HG03571 (cell line): ENCODE data around the gene ZNF423.

Source experiments
- ATAC-seq: cut with Tn5 transposase; IDR thresholded peaks from one replicate; pipeline ENCODE4 v1.9.1; 2021; ENCODE audit not compliant: unreplicated experiment

ZNF423 gene

DNA sequence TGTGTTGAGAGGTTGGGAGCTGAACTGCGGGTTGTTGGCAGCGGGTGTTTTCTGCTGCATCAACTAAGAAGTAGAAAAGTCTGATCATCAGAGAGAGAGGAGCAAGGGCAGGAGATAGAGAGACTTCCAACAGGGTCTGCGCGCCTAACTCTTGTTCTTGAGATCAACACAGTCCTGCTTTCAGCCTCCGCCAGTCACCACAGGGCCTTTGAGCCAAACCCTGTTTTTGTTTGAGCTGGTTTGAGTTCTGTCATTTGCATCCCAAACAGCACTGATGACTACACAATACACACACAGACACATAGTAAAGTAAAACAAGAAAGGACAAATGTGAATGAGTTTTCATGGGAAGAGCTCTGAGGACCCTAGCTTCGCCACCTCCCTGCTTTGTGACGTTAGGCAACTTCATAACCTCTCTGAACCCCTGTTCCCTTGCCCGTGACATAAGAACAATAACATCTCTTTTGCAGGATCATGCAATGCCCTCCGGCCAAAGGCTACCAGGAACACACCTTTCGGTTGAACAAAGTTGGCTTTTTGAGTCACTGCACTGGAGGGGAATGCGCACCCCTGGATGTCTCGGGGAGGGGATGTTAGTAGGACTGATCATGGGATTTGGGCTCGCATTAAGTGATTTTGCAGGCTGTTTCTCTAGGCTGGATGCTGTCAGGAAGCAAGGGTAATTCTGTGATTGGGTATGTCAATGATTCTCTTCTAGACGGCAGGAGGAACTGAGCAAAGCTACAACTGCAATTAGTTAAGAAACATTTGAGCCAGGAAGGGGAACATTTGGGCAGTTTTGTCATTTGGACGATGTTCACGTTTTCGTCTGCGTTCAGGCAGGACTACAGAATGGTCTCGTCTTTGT lies 390.0 kb downstream of the ZNF423 start:
- no peak for ATAC-seq

DNA sequence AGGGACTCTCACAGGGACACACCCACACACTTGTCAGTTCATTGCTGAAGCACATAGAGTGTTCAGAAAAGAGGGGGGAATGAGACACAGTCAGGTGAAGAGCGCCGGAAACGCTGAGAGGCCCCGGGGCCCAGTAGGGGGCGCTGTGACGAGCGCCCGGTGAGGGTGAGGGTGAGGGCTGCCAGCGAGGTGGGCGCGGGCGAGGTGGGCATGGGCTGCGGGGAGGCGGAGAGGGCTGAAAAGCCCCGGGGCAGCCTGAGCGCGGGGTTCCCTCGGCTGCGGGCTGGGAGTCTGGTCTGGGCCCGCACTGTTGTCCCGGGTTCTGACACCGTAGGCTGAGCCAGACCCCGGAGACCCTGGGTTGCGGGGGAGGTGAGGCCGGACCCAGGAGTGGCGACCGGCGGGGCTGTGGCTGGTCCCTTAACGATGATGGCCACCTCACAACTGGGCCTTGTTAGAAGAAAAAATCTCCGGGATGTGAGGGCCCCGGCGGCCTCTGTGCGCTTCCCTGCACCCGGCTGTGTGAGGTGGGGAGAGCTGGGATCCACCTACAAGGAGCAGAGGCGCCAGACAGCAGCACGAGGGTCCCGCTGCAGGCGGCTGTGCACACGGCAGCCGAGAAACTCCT lies 390.9 kb downstream of the ZNF423 start:
- no peak for ATAC-seq

DNA sequence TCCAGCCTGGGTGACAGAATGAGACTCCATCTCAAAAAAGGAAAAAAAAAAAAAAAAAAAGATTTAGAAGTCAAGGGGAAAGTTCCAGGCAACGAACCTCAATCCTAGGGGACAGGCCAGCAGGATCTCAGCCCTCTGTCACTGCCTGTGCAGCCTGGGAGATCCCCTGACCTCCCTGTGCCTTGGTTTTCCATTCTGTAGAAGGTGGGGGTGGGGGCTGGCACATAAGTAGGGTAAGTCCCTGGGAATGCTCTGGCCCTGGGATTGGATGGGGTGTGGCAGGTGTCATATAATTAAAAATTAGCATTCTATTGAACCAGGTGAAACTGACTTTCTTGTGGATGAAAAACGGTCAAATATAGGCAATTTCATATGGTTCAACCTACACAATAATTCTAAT lies 391.8 kb downstream of the ZNF423 start:
- no peak for ATAC-seq

DNA sequence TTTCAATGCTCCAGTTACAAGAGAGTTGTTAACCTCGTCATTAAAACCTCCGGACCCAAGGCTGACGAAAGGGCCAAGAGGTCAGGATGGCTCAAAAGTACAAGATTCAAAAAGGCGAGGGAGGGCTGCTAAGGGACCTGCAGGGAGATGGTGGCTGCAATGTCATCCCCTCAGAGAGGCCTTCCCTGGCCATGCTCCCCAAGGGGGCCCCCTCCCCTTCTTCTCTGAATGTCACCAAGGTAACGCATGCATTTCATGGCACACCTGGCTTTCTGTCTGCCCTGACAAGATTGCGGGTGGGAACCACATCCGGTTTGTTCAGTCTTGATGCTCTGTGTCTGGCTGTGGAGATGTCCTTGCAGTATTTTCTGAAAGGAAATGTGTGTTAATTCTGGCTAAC lies 392.4 kb downstream of the ZNF423 start:
- ATAC-seq = no peak

DNA sequence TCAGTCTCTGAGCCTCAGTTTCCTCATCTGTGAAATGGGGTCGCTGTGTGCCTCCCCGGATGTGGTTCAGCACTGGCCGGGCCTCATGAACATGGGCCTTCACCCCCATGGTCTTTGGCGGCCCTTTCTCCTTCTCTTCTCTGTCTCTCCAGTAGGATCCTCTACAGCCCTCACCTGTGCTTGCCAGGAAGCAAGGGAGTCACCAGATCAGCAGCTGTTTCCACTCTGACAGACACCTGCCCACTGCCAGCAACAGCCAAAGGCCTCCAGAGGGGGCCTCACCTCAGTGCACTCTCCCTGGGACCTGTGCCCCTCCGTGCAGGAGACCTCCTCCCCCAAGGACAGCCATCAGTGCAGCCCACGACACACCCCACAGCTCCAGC lies 392.9 kb downstream of the ZNF423 start:
- no peak for ATAC-seq

DNA sequence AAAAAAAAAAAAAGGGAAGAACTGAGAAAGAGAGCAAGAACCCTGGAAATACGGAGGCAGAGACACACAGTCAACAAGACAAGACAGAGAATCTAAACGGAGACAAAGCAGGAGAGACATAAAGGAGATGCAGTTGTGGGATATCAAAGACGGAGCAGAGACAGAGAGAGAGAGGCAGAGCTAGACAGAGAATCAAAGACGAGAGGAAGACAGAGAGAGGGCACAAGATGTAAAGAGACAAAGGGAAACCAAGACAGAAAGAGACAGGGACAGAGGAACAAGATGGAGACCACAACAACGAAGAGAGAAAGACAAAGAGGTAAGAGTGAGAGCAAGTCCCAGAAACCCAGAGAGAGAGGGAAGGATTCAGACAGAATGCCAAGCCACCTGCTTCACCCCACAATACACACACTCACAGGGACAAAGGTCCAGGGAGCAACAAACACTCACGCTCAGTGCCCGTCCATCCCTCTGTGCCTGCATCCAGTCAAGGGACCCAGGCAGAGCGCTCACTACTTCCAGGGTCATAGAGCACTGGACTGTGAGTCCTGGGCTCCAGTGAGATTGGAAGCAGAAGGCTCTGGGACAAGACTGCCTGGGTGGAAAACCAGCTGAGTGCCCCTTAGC lies 393.4 kb downstream of the ZNF423 start:
- no peak for ATAC-seq

DNA sequence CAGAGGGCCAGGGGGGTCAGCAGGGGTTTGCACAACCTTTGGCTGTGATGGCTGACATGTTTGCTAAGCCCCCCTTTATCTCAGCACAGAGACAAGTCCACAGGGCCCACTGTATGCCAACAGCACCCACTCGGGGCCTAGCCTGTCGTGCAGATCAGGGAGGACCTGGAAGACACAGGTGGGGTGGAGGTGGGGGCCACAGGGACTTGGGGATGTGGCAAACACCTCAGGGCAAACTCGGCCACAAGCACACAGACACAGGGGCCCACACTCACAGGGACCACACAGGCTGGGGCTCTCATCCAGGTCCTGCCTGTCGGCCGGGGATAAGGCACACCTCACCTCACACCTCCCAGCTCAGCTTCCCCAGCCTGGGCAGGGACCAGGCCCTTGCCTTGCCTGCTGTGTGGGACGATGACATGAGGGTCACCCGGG lies 394.4 kb downstream of the ZNF423 start:
- no peak for ATAC-seq

DNA sequence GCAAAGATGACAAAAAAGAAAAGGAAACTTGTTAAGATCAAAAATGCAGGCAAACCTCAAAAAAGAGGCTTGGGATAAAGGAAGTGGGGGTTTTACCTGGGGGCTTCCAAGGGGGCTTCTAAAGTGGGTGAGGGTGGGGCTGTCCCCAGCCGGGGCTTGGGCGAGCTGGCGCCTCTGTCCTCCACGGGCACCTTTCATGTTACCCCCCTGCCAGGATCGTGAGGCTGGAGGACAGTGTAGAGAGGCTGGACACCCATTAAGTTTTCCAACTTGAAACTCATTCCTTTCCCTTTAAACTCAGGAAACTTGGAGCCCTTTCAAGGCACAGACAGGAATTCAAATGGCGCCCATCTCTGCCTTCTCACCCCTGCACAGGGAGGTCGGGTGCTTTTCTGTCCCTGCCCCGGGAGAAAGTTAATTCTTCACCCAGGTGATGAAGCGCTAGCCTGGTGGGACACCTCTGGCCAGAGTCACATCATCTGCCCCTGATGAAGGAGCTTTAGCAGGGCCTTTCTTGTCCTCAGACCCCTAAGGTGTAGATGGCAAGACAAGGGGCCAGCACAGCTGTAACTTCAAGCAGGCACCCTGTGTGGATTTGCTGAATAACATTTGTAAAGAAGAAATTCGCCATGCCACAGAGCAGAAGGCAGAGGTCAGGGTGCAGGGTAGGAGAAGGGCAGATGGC lies 395.0 kb downstream of the ZNF423 start:
- no peak for ATAC-seq

DNA sequence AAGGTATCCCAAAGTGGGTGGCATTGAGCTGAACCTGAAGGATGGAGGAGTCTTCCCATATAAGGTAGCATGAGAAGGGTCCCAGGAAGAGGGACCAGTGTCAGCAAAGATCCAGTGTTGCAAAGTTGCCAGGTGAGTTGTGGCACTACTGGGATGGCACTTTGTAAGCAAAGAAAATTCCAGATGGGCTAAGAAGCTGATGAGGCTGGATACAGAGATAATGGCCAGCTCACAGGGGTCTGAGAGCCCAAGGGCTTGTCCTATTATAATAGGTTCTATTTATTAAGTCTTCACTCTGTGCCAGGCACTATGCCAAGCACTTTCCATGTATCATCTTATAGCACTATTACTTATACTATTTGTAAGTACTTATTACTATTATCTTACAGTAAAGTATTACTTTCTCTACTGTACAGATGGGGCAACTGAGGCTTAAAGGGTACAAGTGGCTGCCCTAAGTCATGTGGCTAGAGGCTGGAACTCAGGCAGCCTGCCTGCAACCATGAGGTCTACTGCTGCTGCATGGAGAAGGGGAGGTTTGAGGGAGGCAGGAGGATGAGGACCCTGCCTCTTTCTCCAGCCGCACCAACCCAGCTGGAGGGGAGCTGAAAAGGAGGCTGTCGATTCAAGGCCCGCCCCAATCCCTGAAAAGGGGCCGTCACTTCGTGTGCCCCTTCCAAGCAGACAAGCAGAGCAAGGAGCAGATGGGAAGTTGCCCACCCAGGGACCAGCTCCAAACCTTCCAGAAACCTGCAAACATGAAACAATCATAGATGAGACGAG lies 395.8 kb downstream of the ZNF423 start:
- ATAC-seq = no peak

DNA sequence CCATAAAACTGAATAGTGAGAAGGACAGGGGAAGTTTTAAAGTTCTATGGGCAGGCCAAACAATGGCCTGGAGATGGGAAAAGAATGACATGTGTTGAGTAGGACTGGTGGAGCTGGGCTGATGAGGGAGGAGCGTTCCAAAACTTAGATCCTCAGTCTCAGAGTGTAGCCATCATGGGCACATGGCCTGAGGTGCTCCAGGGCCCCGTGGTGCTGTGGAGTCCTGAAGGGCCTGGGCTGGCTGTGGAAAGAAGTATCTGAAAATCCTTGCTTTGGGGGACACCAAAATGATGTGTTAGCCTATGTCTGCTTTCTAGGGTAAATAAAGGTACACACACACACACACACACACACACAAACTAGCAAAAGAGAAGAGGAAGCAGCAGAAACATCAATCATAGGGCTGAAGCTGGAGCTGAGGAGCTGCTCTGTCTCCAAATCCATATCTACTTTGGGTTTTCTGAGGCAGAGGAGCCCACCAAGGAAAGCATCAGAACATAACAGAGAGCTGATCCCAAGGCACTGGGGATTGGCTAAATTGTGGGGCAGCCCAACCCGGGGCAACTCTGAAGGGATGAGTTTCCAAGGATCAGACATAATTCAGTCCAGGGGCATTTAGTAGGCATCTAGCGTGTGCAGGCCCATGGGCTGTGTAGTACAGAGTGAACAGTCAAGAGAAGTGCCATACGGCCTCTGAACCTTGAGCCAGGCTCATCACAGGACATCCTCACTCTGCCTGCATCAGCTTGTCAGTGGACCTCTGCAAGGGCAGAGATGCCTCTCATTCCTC lies 397.1 kb downstream of the ZNF423 start:
- no peak for ATAC-seq

DNA sequence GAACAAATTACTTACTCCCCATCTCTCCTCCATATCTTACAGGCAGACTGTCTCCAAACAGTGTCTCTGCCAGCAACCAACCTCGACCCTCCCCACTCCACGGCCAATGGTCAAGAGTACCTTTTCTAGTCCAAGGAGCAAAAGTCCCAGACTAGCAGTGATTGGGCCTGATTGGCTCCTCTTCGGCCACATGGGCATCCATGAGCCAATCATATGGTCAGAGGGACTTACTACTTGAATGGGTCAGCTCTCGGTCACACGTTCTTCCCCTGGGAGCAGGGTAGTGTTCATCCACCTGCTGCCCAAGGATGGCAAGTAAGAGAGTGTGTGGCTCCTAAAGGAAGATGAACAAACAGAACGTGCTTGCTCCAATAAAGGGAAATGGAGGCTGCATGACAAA lies 397.7 kb downstream of the ZNF423 start:
- no peak for ATAC-seq

DNA sequence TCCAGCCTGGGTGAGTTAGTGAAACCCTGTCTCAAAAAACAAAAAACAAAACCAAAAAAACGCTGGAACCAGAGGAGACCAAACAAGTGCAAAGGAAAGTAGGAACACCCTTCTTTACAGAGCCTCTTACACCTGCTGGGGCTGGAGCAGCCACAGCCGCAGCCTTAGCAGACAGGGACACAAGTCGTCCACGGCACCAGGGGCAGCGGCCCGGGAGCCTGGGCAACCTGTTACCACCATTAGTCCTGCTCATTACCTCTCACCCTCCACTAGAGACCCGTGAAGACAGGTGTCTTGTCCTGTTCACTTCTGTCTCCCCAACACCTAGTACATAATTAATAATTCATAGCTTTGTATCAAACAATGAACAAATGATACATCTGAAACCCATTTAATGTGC lies 398.7 kb downstream of the ZNF423 start:
- no peak for ATAC-seq

DNA sequence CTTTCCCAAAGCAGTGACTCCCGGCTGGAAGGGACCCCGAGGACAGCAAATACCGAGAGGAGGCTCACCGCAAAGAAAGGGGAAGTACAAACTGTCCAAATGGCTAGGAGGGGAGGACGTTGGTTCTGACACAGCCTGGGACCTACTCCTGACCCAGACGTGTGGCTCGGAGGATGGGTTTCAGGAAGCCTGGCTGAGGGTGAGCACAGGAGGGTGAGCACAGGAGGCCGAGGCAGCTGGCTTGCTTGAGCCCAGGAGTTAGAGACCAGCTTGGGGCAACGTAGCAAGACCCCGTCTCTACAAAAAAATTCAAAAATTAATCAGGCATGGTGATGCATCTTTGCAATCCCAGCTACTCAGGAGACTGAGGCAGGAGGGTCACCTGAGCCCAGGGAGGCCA lies 399.1 kb downstream of the ZNF423 start:
- no peak for ATAC-seq

DNA sequence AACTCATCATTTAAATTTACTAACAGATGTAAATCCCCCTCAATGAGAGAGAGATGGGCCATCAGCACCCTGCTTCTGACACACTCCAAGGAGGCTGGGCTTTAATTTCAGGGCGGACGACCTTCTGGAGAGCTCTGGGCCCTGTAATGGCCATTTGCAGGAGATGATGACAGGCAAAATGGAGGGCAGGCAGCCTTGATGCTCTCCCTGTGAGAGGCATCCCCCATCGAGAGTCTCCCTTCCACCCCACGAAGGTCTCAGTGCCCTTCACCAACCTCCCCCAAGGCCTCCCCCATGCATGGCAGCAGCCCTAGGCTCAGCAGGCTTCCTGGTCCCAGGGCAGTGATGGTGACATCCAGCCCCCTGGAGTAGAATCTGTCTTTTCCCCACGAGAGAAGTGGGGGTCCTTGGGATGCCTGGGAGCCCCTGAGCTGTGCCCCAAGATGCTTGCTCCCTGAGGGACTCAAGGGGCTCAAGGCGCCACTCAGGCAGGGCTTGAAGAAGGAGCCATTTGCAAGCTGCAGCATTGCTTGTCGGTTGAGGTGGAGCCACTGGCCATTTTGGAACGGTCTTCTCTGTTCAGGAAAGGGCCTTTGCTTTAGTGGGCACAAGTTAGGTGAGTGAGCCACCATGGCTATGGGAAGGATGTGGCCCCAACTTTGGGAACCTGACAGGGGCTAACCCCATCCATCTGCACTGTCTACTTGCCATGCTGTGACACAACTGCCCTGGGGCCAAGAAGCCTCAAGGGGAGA lies 399.7 kb downstream of the ZNF423 start:
- ATAC-seq = no peak

DNA sequence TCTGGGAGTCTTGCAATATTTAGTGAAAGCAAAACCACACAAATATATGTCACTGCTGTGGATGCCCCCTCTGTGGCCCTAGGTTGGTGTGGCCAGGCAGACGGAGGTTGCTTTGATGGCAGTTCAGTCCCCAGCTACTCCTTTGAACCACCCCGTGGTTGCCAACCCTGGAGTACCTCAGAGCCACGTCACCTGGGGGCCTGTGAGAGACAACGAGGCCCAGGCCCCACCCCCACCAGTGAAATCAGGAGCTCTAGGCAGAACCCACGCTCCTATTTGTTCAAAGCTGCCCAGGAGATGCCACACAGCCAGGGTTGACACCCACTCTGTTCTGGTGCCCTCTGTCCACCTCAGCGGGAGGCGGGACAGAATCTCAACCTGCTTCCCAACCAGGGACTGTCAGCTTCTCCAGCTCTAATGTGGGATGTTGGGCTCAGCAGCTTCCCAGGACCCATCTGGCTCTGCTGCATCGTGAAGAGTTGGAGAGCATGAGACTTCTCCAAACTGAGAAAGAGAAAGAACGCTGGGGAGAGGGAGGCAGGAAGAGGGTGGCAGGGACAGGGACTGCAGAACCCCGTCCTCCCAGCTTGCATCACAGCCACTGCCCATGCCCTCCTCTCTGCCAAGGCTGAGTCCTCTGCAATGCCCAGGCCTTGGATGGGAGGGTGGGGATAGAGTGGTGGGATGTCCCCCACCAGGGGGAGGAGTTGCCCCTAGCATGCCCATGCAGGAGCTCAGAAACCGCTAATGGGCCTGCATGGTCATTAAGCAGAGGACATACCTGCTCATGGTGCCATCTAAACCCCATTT lies 400.5 kb downstream of the ZNF423 start:
- no peak for ATAC-seq

DNA sequence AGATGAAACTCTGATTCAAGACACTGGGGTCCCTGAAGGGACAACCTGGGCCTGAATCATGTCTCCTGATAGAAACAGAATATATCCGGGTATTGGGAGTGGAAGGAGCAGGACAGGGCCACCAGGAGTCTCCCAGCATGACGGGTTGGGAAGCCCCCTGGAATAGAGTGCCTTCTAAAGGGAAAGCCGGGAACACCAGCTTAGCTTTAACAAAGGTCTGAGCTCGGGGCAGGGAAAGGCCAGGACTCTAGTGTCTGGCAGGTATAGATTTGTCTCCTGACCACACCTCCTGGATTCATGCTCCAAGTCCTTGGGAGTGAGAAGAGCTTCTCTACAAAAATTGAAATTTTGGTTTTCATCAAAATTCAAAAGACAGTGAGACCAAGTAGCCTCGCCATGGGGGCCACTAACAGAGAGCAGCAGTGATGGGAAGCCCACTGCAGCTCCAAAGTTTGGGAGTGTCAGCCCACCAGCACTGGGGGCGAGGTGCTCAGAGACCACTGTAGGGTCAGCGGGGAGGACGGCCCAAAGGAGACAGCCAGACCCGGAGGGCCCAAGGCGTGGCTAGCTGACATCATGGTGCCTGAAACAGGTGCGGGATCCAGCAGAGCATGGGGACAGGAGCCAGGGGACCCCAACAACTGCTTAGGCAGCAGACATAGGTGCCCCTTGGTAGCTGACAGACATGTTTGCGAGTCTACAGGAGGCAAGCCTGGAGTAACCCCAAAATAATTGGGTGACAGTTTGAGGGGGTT lies 401.3 kb downstream of the ZNF423 start:
- no peak for ATAC-seq

DNA sequence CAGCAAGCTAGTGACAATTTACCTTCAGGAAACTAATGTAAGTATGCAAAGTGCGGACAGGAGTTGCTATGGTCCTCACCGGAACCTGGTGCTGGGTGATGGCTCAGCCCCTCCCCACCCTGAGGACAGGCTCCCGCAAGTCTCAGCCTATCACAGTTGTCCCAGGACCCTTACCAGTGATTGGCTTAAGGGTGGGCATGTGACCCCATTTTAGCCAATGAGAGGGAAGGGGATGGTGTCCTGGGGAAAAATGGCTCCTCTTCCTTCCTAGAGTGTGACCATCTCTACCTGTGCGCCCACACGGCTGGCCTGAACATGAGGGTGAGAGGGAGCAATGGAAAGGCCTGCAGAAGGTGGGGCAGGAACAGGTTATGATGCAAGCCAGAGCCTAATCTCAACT lies 401.9 kb downstream of the ZNF423 start:
- no peak for ATAC-seq

DNA sequence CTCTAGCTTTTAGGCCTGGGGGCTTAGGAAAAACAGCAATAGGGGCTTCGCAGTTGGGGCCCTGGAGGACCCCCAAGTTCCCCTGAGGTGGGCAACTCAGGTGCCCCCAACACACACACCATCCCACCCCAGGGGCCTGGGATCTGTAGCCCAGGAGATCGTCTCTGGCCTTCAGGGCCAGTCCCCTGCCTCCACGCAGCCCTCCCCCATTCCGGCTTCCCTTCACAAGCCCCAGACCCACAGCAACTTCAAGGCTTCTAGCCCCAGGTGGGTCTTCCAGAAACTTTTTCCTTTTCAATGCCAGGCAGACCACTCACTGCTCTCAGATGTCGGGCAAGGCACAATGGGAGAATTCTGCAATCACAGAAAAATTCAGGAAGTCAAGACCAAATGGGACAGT lies 402.9 kb downstream of the ZNF423 start:
- no peak for ATAC-seq
